Activated CD4-positive, alpha-beta memory T cell treated with anti-CD3 and anti-CD28 coated beads for 36 hours (primary cell): ENCODE data around the gene TSPAN3. TPM values are rescaled to one million over a fixed set of nuclear protein-coding genes. Genes with fewer than 3 reads are reported as not detected.
A peak's percentile ranks its signal among the peaks of the same experiment; 100 is the strongest.

ENCODE experiments used
- CTCF ChIA-PET: fragments of 350-600 bp; sonication (Branson Sonifier 250); formaldehyde crosslinking; loops from one replicate; lab custom pipeline; 2021; ENCODE audit warnings: antibody characterized with exemption, inconsistent platforms; lab: Charles Lee
- POLR2A ChIA-PET: fragments of 350-600 bp; sonication (Branson Sonifier 250); formaldehyde crosslinking; loops from one replicate; lab custom pipeline; 2021; ENCODE audit warnings: antibody characterized with exemption; lab: Charles Lee
- DNase-seq: peaks from one replicate; pipeline ENCODE4 v3.0.0-alpha.2; 2020
- H3K27ac Mint-ChIP-seq: one replicate; pipeline ENCODE4 v1.8.0; 2021; ENCODE audit warnings: mixed read lengths
- H3K27me3 Mint-ChIP-seq: one replicate; pipeline ENCODE4 v1.8.0; 2021; ENCODE audit warnings: mixed read lengths
- H3K36me3 Mint-ChIP-seq: one replicate; pipeline ENCODE4 v1.8.0; 2021; ENCODE audit warnings: mixed read lengths
- H3K4me1 Mint-ChIP-seq: one replicate; pipeline ENCODE4 v1.8.0; 2021; ENCODE audit warnings: low read depth, mixed read lengths
- H3K4me3 Mint-ChIP-seq: one replicate; pipeline ENCODE4 v1.8.0; 2021; ENCODE audit warnings: mild to moderate bottlenecking, mixed read lengths
- H3K9me3 Mint-ChIP-seq: one replicate; pipeline ENCODE4 v1.8.0; 2021; ENCODE audit warnings: mixed read lengths
- intact Hi-C: fragments of 100-400 bp; cut with micrococcal nuclease; formaldehyde crosslinking; loops from one replicate; pipeline ENCODE4 v1.15.1; 2023
- total RNA-seq, 2 experiments: library from RNA; stranded (reverse); gene quantifications; one replicate each; pipeline ENCODE4 v1.2.3, GENCODE V29; 2021

Gene TSPAN3
- total RNA-seq, 2 experiments from 2014 or later, result 28.9 to 29.1 TPM

DNA sequence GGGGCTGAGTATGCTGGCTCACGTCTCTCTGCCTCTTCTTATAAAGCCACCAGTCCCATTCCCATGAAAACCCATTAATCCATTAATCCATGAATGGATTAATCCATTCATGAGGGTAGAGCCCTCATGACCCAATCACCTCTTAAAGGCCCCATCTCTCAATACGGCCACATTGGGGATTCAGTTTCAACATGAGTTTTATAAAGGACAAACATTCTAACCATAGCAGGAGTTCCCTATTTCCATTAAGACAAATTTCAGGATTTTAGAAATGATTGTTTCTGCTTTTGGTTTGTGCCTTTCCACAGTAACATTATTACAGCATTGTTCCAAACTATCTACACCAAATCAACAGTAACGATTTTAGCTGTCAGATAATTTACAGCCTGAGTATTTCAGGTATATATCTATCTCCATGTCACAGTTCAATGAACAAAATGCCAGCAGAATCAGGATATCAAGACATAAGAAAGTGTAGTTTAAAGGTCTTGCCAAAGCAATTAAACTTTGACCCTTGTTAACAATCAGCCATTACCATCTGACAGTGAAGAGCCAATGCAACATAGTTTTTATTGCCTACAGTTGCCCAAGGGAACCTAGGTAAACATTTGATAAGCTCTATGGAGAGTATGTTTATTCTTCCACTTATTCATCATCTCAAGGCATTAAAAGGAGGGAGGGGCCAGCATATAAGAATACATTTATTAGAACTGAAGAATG is 3.8 kb downstream of the TSPAN3 start:
- H3K27ac Mint-ChIP-seq, result no peak overlapping the region
- ChIA-PET POLR2A (interaction anchor here (0.6 kb wide), 1 partner anchor 13 kb away, joined by 9 read pairs; no protein-coding TSS in a partner anchor), CTCF (interaction anchor here (1.4 kb wide), 1 partner anchor 476 kb away, joined by 3 read pairs; no protein-coding TSS in a partner anchor)
- peaks cover 39% of the 10 kb centered on the region for H3K4me1 Mint-ChIP-seq
- H3K36me3 Mint-ChIP-seq, result no peaks in the 10 kb centered on the region
- intact Hi-C loops, result no loop called here
- no peaks in the 10 kb centered on the region for H3K9me3 Mint-ChIP-seq
- DNase-seq, result no peak
- no peaks in the 10 kb centered on the region for H3K27me3 Mint-ChIP-seq
- no peak overlapping the region for H3K4me3 Mint-ChIP-seq

GRCh38 chr15:77064539-77065308 is 6.2 kb downstream of the TSPAN3 start:
- CTCF ChIA-PET, result no interaction called here
- intact Hi-C loops, result no loop called here
- H3K27me3 Mint-ChIP-seq, result no peaks in the 10 kb centered on the region
- no peak for DNase-seq
- no peak overlapping the region for H3K4me3 Mint-ChIP-seq
- H3K36me3 Mint-ChIP-seq, result no peaks in the 10 kb centered on the region
- H3K9me3 Mint-ChIP-seq, result no peaks in the 10 kb centered on the region
- H3K27ac Mint-ChIP-seq, result no peak overlapping the region
- H3K4me1 Mint-ChIP-seq, result peaks cover 40% of the 10 kb centered on the region
- POLR2A ChIA-PET, result no interaction called here

DNA sequence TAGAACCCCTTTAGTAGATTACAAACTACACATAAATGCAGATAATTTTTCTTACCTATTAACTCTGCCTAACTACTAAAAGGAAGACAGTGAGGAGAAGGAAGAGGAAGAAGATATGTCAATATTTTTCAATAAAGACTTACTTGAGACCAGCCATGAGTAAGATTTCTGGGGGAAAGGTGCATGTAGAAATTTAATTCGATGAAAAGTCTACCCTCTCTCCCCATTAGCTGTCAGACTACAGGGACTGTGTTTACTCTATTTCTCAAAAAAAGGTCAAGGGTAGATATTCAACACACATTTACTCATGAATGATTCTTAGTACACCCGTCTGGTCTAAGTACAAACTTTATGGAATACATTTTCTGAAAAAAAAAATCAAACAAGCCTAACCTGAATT is 6.8 kb downstream of the TSPAN3 start:
- H3K9me3 Mint-ChIP-seq, result no peaks in the 10 kb centered on the region
- ChIA-PET POLR2A (no interaction called here), CTCF (interaction anchor here (0.8 kb wide), 1 partner anchor 91 kb away, joined by 3 read pairs; no protein-coding TSS in a partner anchor)
- H3K4me1 Mint-ChIP-seq, result peaks cover 41% of the 10 kb centered on the region
- intact Hi-C loops, result no loop called here
- no peak overlapping the region for H3K27ac Mint-ChIP-seq
- no peaks in the 10 kb centered on the region for H3K36me3 Mint-ChIP-seq
- no peak overlapping the region for H3K4me3 Mint-ChIP-seq
- H3K27me3 Mint-ChIP-seq, result no peaks in the 10 kb centered on the region
- DNase-seq, result no peak

DNA sequence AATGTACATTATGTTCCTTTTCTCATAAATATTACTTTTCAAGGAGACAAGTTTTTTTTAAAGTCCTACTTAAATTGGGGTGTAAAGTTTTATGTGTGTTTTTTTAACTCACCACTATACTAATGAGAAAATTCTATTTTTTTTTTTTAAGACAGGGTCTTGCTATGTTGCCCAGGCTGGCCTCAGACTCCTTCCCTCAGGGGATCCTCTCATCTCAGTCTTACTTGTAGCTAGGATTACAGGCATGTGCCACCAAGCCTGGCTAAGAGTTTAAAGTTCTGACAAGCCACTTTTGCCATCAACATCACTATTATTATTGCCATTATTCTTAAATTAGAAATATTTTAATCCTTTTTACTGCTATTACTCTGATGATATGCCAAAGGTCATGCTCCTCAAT is 7.7 kb downstream of the TSPAN3 start:
- CTCF ChIA-PET, result interaction anchor here (0.8 kb wide), 1 partner anchor 90 kb away, joined by 3 read pairs; no protein-coding TSS in a partner anchor
- Mint-ChIP-seq H3K27ac (no peak overlapping the region), H3K9me3 (no peaks in the 10 kb centered on the region), H3K27me3 (no peaks in the 10 kb centered on the region), H3K4me3 (no peak overlapping the region), H3K4me1 (peaks cover 38% of the 10 kb centered on the region), H3K36me3 (no peaks in the 10 kb centered on the region)
- POLR2A ChIA-PET, result no interaction called here
- intact Hi-C loops, result no loop called here
- DNase-seq, result no peak

- H3K4me3 Mint-ChIP-seq, result no peak overlapping the region
- POLR2A ChIA-PET, result no interaction called here
- peaks cover 40% of the 10 kb centered on the region for H3K4me1 Mint-ChIP-seq
- DNase-seq, result no peak
- H3K36me3 Mint-ChIP-seq, result no peaks in the 10 kb centered on the region
- H3K27ac Mint-ChIP-seq, result no peak overlapping the region
- no peaks in the 10 kb centered on the region for H3K9me3 Mint-ChIP-seq
- no peaks in the 10 kb centered on the region for H3K27me3 Mint-ChIP-seq
- CTCF ChIA-PET, result interaction anchor here (1.1 to 3.1 kb wide), 5 partner anchors 15 to 87 kb away, joined by 3 to 12 read pairs (median 4); no protein-coding TSS in a partner anchor
- intact Hi-C loops, result no loop called here
Observed at GRCh38 chr15:77060546-77060945, 10.4 kb downstream of the TSPAN3 start.

DNA sequence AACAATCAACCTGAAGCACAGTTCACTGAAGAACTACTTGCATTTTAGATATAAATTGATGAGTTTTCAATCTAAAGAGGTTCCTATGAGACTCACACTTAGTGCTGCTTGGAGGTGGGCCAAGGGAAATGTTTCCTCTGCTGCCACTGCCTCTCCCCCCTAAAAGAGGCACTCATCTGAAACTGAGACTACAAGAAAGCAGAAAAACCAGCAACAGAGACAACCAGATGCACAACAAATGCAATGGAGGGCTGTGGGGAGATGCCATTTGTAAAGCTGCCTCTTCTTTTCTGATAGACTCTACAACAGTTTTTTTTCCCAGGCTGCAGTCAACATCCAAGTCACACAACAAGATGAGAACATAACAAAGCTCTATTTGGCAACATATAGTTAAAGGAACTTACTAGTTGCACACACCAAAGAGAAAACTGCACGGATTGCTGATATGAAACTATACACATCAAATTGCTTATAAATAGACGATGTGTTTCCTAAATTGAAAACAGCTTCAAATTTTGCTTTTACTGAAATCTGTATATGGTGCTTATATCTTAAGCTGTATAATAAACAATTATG is 11.0 kb downstream of the TSPAN3 start:
- no peak for DNase-seq
- ChIA-PET POLR2A (no interaction called here), CTCF (interaction anchor here (1.1 to 3.1 kb wide), 5 partner anchors 14 to 86 kb away, joined by 3 to 12 read pairs (median 7); no protein-coding TSS in a partner anchor)
- Mint-ChIP-seq H3K4me1 (peaks cover 40% of the 10 kb centered on the region), H3K9me3 (no peaks in the 10 kb centered on the region), H3K27me3 (no peaks in the 10 kb centered on the region), H3K4me3 (no peak overlapping the region), H3K36me3 (no peaks in the 10 kb centered on the region), H3K27ac (no peak overlapping the region)
- intact Hi-C loops, result no loop called here

GRCh38 chr15:77058468-77058867 is 12.4 kb downstream of the TSPAN3 start:
- no peak for DNase-seq
- Mint-ChIP-seq H3K27ac (no peak overlapping the region), H3K27me3 (no peaks in the 10 kb centered on the region), H3K4me1 (peaks cover 36% of the 10 kb centered on the region), H3K4me3 (no peak overlapping the region), H3K36me3 (no peaks in the 10 kb centered on the region), H3K9me3 (no peaks in the 10 kb centered on the region)
- ChIA-PET CTCF (interaction anchor here (0.9 to 3.1 kb wide), 4 partner anchors 23 to 438 kb away, joined by 4 to 12 read pairs (median 6); no protein-coding TSS in a partner anchor), POLR2A (no interaction called here)
- intact Hi-C loops, result no loop called here

DNA sequence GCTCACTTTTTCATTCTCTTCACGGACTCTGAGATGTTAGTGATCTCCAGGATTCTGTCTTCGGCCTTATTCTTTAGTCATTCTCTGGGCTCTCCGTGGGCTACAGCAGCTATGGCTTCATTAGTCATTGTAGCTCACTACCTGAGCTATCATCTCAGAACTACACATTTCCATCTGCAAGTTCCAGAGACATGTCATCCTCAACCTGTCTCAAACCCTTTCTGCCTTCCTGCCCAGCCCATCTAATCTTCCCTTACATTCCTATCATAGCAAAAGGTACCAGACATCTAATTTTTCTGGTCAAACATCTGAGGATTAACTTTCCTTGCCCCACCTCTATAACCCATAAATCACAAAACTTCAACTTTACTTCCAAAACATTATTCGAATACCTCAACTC is 13.2 kb downstream of the TSPAN3 start:
- Mint-ChIP-seq H3K4me3 (no peak overlapping the region), H3K27ac (peak overlapping the region; percentile 1), H3K4me1 (peaks cover 33% of the 10 kb centered on the region), H3K36me3 (peaks cover under 1% of the 10 kb centered on the region), H3K9me3 (no peaks in the 10 kb centered on the region), H3K27me3 (no peaks in the 10 kb centered on the region)
- CTCF ChIA-PET, result interaction anchor here (1.0 to 3.1 kb wide), 3 partner anchors 34 to 439 kb away, joined by 4 to 12 read pairs (median 7); no protein-coding TSS in a partner anchor
- no peak for DNase-seq
- intact Hi-C loops, result no loop called here
- POLR2A ChIA-PET, result no interaction called here

DNA sequence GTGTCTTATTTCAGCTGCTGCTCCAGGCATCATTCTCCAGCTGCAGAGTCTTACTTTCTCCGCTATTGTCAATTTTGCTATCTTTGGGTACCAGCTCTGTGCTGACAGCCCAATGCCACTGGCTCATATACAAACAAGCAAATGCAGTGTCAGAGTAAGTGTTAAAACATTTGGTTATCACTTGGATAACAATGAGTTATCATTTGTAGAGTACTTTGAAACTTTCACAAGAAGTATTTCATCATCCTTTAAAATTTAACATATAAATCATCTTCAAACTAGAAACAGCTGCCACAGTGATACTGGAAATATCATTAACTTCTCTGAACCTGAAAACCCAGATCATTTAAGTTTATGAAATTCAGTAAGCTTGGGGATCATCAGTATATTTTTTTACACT is 13.8 kb downstream of the TSPAN3 start:
- Mint-ChIP-seq H3K9me3 (no peaks in the 10 kb centered on the region), H3K36me3 (peaks cover 6% of the 10 kb centered on the region), H3K4me3 (no peak overlapping the region), H3K27me3 (no peaks in the 10 kb centered on the region), H3K4me1 (peaks cover 32% of the 10 kb centered on the region), H3K27ac (peak overlapping the region; percentile 1)
- no peak for DNase-seq
- intact Hi-C loops, result no loop called here
- ChIA-PET POLR2A (interaction anchor here (1.2 kb wide), 1 partner anchor 14 kb away, joined by 3 read pairs; no protein-coding TSS in a partner anchor), CTCF (interaction anchor here (1.1 to 2.0 kb wide), 2 partner anchors 83 to 440 kb away, joined by 3 to 7 read pairs; no protein-coding TSS in a partner anchor)

DNA sequence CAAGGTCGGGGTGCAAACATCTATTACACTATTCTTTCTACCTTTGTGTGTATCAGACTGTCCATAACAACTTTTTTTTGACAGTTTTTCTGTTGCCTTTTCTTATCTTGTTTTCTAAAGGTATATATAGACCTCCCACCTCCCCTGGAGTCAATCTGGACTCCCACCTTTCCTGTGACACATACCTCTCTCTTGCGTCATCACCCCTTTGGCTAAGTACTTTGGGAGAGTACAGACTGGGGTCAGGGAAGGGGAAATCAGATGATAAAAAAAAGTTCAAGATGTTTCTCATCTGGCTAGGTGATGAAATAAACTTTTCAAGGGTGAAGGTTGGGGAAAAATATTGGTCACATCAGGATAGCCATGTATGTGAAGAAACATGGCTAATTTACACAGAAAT is 17.2 kb downstream of the TSPAN3 start:
- H3K27ac Mint-ChIP-seq, result no peak overlapping the region

GRCh38 chr15:77052556-77052955 is 18.4 kb downstream of the TSPAN3 start:
- CTCF ChIA-PET, result interaction anchor here (1.4 kb wide), 1 partner anchor 17 kb away, joined by 3 read pairs; no protein-coding TSS in a partner anchor
- intact Hi-C loops, result no loop called here
- no peak for DNase-seq
- no peak overlapping the region for H3K4me3 Mint-ChIP-seq
- H3K27ac Mint-ChIP-seq, result no peak overlapping the region
- peaks cover 12% of the 10 kb centered on the region for H3K36me3 Mint-ChIP-seq
- H3K4me1 Mint-ChIP-seq, result peaks cover 10% of the 10 kb centered on the region
- POLR2A ChIA-PET, result no interaction called here
- no peaks in the 10 kb centered on the region for H3K9me3 Mint-ChIP-seq
- H3K27me3 Mint-ChIP-seq, result no peaks in the 10 kb centered on the region

More for the DNA sequence above, 17.2 kb downstream of the TSPAN3 start:
- CTCF ChIA-PET, result no interaction called here
- no peak overlapping the region for H3K4me3 Mint-ChIP-seq
- DNase-seq, result no peak
- H3K27me3 Mint-ChIP-seq, result no peaks in the 10 kb centered on the region
- intact Hi-C loops, result no loop called here
- H3K4me1 Mint-ChIP-seq, result peaks cover 18% of the 10 kb centered on the region
- POLR2A ChIA-PET, result no interaction called here
- no peaks in the 10 kb centered on the region for H3K9me3 Mint-ChIP-seq
- H3K36me3 Mint-ChIP-seq, result peaks cover 11% of the 10 kb centered on the region
